GM12872 (cell line): Measurements from ENCODE around the gene ROR1.

ENCODE experiments used
- TF ChIP-seq, protein P1 (sequence below): IDR thresholded peaks from 3 replicates; pipeline ENCODE4 v1.5.1; 2011; ENCODE audit warnings: low read depth, mild to moderate bottlenecking, low read length, moderate library complexity; ENCODE audit not compliant: insufficient read depth

The ROR1 gene

DNA sequence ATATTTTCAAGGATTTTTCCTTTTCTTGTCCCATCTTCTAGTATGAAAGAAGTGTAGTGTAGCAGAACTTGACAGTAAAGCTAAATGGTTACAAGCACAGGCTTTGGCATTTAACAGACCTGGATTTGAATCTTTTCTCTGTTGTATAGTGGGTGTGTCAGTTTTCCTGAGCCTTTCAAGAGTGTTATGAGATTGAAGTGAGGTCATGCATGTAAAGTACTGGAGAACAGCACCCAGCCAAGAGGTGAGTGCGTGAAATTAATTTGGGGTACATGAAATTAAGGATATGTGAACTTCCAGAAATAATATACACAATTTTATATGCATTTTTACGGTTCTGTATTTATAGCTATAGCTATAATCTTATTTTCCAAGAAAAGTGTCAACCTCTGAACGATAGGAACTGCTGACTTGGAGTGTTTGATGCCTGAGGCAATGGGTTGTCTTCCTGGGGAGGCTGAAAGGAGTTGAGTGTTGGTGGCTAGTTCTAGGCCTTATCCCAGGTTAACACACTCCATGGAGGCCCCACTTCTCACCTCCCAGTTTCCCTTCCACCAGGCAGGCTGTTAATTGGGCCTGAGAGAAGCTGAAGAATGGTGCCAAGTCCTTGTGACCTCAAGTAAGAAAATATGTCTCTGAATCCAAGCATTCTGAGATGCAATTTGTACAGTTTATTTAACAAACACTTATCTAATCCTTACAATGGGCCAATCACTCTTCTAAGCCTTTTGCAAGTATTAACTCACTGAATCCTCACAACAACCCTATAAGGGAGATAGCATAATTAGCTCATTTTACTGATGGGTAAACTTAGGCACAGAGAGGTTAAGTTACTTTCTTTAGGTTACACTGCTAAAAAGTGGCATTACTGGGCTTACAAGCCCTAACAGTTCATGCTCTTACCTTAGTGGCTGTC, 4.4 kb downstream of the ROR1 start:
- TF ChIP-seq, protein P1, sequence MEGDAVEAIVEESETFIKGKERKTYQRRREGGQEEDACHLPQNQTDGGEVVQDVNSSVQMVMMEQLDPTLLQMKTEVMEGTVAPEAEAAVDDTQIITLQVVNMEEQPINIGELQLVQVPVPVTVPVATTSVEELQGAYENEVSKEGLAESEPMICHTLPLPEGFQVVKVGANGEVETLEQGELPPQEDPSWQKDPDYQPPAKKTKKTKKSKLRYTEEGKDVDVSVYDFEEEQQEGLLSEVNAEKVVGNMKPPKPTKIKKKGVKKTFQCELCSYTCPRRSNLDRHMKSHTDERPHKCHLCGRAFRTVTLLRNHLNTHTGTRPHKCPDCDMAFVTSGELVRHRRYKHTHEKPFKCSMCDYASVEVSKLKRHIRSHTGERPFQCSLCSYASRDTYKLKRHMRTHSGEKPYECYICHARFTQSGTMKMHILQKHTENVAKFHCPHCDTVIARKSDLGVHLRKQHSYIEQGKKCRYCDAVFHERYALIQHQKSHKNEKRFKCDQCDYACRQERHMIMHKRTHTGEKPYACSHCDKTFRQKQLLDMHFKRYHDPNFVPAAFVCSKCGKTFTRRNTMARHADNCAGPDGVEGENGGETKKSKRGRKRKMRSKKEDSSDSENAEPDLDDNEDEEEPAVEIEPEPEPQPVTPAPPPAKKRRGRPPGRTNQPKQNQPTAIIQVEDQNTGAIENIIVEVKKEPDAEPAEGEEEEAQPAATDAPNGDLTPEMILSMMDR, result no peak

DNA sequence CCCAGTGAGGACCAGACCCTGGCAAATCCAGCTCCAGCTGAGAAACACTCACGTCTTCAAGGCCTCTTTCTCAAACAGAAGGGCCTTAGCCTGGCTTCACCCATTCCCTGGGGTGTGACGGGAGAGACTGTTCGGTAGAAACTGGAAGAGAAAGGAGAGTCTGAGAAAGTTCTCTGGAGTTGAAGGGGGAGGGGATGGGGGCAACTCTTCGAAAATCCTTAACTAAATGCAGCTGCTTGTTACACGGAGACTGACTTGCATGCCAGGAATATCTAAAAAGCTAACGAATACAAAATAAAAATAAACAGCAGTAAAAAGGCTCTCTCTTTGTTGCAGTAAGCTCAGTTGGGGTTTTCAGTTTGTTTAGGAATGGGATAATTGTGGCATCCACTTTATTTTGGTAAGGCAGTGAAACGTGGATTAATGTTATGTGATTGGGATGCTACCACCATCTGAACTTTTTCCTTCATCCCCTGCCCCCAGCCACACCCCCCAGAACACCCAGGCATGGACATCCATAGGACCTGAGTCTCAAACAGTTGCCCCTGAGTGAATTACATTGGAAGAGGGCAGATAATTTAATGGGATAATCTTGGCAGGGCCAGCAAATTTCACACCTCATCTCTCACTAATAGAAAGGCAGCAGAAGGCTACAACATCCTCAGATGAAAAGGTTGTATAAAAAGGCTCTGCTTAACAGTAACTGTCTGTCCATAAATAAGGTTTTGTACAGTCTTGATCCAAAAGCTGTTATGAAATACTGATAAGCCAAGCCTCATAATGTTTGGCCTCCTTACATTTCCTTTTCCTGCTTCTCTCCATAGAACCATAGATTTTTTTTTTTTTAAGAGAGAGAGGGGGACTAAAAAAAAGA, 5.8 kb downstream of the ROR1 start:
- TF ChIP-seq, protein P1, result no peak

DNA sequence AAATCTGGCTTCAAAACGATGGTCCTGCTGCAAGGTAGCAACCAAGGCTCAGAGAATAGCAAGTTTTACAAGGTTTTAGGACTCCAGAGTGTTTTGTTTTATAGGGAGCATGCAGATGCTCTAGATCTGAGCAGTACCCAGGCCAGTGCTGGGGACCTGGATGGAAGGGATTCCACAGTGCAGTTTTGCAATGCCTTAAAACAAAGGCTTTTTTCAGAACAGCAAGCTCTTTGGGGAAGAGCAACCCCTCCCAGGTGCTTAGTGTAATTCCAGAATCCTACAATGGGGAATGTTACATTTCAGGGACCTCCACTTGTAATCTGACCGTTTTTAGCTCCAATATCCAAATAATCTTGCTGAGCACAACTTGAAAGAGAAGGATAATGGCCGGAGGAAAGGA, 6.7 kb downstream of the ROR1 start:
- TF ChIP-seq, protein P1, result no peak

DNA sequence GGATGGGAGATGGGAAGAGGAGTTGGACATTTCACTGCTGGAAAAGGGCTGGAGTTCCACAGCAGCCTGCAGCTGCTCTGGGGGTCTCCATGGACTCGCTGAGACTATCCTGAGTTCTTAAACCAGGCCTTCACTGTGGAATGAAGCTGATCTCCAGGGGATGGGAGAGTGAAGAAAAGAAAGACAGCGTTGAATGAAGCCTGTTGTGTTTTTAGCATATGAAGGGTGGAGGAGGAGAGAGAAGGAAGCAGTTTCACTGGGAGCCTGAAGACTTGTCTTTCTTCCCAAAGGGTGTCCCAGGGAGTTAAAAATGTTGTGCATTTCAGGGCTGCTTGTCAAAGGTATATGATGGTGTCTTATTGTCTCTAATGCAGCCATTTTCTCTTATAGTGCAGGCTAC, 9.2 kb downstream of the ROR1 start:
- TF ChIP-seq, protein P1, result no peak

DNA sequence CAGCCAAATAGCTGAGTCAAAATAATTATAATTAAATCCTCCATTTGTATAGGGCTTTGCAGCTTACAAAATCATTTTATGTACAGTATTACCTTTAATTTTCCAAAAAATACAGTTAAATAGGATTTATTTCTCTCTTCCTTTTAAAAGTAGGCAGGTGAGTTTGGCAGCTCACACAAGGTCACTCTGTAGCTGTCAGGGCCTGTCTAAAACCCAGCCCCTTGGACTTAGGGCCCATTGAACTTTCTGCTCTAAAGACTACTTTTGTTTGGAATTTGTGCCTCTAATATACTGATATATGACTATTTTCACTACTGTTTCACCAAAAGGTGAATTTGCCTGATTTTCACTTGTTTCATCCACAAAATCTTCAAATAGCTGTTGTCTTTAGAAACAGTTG, 10.3 kb downstream of the ROR1 start:
- TF ChIP-seq, protein P1, result no peak

DNA sequence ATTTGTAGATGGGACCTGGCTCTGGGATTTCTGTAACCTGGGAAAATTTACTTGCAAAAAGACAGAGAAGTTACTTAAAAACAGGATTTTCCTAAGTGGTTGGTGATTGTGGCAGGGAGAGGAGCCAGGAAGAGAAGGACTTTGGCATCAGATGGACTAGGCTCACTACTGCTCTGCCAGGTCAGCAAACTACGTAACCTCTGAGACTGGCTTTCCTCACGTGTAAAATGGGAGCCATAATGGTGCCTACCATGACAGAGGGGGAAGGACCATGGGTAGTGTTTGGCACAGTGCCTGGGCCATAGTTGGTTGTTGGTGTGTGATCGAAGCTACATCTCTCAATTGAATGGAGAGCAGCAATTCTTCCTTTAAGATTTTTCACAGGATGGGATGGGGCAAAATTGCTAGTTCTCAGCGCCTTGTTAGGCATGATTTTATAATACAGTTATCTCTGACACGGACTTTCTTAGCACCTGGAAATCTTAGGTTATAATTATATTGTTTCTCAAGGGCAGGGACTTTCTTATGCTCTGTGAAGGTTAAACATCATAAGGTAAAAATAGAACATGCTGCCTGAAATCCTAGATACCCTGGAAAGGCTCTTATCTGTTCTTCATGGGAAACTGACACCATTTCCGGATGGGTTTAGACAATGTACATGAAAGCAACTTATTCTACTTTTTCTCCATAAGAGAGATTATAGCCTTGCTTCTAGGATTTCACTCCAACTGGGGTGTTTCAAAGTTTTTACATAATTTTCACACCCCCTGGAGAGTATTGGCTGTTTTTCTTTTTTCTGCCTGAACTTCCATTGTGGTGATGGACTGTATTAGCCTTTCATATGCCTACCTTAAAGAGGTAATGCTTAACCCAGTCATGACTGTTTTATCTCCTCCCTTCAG, 10.9 kb downstream of the ROR1 start:
- TF ChIP-seq, protein P1, result no peak
